Medulla oblongata (tissue), 1 donor: ENCODE measurements around the gene COL6A2.

Experiments
- DNase-seq: peaks from one replicate; pipeline ENCODE4 v3.0.0-alpha.2; 2015; ENCODE audit errors: extremely low spot score

Gene COL6A2

DNA sequence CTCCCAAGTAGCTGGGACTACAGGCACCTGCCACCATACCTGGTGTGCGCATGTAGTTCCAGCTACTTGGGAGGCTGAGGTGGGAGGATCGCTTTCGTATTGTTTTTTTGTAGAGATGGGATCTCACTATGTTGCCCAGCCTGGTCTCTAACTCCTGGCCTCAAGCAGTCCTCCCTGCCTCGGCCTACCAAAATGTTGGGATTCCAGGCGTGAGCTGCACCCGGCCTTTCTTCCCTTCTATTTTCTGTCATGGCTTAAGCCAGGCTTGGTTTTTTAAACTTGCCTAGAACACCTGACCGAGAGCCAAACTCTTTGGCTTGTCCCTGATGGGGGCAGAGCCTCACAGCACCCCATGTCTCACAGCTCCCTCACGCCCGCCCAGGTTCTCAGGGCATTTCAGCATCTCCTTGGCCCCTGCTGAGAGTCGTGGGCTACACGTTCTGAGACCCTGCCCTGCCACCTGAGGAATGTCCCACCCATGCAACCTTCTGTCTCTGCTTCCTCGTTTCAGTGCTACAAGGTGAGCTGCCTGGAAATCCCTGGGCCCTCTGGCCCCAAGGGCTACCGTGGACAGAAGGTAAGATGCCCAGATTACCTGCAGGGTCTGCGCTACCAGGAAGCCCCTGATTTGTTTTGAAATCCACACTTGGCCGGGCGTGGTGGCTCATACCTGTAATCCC lies 15.7 kb downstream of the COL6A2 start:
- no peak for DNase-seq

DNA sequence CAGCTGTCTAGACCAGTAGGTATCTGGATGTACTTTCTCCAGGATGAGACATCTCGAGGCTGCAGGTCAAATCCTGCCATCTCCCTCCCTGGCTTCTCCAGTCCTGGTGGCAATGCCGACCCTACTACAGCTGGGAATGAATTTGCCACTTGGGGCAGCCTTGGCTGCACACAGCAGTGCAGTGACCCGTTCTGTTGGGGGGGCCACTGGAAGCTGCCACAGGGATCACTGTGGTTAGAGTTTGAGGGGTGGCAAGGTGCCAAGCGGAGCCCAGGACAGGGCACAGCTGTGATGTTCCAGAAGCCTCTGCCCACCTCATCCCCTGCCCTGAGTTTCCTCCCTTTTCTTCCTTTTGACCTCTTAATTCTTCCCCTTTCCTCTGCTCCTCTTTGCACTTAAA lies 17.1 kb downstream of the COL6A2 start:
- DNase-seq = no peak

DNA sequence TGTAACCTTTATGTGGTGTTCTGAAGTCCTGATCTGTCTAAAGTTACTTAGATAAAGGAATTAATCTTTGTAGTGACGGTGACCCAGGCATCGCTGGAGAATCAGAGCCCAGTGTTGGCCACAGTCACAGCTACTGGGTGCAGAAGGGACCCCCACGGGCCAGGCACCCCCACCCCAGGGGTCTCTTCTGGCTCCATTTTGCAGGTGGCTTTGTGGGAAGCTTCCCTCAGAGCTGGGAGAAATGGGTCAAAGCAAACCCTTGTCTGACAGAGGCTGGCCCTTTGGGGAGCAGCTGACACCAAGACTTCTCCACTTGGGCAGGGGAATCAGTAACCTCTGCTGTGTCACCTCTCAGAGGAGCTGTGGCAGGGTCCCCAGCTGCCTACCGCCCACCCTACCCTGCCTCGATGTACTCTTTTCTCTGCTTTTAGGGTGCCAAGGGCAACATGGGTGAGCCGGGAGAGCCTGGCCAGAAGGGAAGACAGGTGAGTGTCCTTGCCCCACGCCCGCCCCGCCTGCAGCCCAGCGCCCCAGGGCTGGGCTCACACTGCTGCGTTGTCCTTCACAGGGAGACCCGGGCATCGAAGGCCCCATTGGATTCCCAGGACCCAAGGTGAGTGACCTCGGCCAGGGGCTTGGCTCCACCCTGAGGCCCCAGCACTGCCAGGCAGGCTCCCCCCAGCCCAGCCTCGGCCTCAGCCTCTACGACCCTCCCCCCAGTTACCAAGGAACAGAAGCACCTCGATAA lies 17.7 kb downstream of the COL6A2 start:
- DNase-seq = no peak

DNA sequence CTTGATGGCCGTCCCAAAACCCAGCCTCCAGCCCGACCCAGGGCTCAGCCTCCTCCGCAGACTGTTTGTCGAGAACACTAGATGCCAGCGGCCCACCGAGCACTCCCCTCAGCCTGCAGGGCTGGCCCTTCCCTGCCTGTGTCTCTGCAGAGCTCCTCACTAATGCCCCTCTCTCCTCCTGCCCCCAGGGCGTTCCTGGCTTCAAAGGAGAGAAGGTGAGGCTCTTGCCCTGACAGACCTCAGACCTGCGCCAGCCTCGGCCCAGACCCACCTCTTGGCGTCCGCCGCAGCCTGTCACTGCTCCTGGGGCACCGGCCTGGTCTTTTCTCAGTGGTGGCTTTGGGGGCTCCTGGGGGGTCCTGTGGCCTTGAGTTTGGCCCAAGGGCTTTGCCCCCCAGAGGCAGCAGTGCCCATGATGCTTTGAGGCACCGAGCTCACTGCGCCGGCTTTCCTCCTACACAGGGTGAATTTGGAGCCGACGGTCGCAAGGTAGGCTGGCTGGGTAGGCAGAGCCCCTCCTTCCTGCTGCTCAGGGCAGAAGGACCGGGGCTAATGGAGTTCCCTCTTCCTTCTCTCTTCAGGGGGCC lies 18.4 kb downstream of the COL6A2 start:
- no peak for DNase-seq

DNA sequence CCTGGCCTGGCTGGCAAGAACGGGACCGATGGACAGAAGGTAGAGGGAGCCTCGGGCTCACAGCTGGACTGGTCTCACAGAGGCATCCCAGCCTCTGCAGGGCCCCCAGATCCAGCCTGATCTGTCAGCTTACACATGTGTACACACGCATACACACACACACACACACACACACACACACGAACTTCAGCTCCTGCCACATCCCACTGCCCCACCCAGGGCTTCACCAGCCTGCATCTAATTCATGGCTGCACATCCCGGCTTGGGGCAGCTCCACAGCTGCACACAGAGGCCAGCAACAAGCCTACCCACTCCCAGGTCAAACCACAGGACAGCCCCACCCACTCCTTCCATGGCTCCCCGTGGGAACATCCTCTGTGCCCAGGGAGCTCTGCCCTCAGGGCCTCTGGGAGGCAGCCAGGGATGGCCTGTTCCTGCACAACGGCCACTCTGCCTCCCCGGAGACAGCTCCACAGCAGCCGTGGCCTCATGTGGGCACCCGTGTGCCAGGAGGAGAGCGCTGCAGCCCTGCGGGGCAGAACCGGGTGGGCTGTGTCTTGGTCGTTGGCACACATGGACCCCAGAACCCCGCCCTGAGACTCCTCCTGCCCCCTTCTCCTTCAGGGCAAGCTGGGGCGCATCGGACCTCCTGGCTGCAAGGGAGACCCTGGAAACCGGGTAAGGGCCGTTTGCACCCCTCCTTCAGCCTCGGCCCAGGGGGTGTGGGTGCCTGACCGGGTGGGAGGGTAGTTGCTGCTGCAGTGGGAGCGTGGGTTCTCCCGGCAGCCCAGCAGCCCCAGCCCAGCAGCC lies 19.1 kb downstream of the COL6A2 start:
- DNase-seq = no peak

DNA sequence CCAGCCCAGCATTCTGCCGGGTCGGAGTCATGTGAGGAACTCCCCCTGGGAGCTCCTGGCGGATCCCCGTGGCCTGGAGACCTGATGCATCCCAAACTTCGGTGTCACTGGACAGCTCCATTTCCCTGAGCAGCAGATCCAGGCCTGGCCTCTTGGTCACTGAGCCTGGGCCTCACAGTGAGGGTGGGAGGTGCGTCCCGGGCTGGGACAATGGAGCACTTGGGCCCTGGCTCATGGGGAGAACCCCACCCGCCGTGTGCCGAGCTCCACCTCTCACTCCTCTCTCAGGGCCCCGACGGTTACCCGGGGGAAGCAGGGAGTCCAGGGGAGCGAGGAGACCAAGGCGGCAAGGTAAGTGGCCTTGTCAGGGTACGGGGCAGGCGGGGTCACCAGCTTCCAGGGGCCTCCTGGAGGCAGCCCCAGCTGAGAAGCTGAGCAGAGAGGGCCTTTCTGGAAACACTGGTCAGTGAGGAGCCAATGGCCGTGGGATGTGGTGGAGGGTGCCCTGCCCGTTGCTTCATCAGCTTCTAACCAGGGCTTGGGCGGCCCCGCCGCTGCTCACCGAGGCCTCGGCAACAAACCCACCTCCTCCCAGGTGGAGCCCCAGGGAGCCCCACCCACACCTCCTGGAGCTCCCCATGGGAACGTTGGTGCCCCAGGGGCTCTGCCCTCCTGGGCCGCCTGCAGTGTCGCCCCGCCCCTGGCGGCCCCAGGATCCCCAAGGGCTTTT lies 19.8 kb downstream of the COL6A2 start:
- DNase-seq = no peak

DNA sequence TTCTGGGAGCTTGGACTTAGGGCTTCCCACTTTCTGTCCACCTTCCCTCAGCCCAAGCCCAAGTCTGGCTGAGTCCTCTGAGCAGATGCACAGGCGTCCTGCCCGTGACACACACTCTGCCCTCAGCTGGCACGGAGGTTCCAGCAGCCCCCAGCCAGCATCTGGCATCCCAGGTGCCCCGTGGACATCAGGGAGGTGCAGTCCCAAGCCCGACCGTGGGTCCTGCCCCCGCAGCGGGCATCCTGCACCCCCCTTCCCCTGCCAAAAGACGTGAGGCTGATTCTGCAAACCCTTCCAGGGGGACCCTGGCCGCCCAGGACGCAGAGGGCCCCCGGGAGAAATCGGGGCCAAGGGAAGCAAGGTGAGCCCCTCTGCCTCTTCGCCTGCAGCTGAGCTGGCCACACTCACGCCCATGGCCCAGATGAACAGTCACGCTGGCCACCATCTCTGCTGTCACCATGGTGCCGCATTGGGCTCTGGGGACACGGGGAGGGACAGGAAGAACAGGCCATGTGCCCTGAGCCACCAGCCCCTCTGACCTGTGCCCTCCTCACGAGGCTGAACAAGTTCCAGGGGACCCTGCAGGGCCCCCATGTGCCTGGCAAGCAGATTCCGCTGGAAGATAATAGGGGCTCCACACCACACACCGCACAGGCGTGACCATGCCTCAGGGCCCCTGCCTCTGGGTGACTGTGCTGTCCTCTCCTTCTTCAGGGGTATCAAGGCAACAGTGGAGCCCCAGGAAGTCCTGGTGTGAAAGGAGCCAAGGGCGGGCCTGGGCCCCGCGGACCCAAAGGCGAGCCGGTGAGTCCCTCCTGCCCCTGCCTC lies 20.6 kb downstream of the COL6A2 start:
- no peak for DNase-seq

DNA sequence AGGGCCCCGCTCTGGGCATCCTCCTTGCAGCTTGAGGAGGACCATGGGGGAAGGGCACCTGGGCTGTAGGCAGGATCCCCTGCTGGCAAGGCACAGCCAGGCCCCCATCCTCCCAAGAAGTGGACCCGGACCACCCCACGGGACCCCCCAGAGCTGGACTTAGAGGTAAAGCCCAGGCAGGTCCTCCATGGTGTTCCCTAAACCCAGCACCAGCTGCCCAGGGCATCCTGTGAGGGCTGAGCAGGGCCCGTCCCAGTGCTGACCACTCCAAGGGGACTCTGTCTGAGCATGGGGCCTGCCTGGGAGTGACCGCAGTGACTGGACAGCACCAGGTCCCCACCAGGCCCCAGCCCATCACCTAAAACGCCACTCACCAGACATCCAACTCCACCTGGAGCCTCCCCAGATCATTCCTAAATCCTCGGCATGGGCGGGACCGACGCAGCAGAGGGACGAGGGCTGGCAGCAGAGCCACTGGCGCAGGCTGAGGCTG lies 21.3 kb downstream of the COL6A2 start:
- no peak for DNase-seq

DNA sequence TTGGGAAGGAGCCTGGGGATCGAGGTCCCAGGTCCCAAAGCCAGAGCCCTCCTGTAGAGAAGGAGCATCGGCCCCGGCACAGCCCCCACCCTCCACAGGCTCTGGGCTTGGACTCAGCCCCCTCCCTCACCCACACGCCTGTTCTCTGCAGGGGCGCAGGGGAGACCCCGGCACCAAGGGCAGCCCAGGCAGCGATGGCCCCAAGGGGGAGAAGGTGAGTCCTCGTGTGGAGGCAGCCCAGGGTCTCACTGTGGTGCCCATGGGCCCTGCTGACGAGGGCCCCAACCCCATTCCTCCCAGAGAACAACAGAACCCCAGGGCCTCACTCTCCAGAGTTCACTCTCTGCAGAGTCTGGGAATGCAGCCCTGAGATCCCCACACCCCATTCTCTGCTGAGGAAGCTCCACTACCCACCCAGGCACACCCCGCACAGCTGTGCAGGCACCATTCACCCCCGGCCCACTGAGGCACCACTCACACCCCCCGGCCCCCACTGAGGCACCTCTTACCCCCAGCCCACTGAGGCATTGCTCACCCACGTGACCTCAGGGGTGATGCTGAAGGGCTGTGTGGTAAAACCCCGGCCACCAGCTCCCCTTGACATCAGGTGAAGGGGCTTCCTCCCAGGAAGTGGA lies 21.8 kb downstream of the COL6A2 start:
- DNase-seq = no peak

DNA sequence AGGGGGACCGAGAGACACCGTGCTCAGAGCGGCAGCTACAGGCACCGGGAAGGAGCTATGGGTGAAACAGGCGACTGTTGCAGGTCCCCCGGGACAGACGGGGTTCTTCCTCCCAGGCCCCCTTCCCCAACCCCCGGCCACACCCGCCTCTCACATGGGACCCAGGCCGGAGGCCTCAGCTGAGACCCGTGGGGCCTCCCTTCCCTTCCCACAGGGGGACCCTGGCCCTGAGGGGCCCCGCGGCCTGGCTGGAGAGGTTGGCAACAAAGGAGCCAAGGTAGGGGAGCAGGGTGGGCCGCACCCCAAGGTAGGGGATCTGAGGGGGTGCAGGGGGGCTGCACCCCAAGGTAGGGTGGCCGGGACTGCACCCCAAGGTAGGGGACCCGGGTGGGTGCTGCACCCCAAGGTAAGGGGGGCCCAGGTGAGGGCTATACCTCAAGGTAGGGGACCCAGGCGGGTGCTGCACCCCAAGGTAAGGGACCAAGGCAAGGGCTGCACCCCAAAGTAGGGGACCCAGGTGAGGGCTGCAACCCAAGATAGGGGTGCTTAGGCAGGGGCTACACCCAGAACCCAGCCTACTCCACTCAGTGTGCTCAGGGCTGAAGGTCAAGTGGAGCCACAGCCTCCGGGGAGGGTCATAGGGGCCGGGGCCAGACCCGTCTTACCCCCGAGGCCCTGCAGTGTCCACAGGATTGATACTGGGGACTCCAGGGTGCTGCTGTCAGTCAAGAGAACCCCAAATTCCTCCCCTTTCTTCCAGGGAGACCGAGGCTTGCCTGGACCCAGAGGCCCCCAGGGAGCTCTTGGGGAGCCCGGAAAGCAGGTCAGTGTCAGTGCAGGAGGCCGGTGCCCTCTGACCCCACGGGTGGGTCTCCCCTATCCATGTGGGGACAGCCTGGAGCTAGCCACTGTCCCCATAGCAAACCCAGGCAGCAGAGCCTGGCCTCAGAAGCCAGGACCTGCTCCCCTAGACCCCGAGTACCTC lies 22.7 kb downstream of the COL6A2 start:
- DNase-seq = no peak

DNA sequence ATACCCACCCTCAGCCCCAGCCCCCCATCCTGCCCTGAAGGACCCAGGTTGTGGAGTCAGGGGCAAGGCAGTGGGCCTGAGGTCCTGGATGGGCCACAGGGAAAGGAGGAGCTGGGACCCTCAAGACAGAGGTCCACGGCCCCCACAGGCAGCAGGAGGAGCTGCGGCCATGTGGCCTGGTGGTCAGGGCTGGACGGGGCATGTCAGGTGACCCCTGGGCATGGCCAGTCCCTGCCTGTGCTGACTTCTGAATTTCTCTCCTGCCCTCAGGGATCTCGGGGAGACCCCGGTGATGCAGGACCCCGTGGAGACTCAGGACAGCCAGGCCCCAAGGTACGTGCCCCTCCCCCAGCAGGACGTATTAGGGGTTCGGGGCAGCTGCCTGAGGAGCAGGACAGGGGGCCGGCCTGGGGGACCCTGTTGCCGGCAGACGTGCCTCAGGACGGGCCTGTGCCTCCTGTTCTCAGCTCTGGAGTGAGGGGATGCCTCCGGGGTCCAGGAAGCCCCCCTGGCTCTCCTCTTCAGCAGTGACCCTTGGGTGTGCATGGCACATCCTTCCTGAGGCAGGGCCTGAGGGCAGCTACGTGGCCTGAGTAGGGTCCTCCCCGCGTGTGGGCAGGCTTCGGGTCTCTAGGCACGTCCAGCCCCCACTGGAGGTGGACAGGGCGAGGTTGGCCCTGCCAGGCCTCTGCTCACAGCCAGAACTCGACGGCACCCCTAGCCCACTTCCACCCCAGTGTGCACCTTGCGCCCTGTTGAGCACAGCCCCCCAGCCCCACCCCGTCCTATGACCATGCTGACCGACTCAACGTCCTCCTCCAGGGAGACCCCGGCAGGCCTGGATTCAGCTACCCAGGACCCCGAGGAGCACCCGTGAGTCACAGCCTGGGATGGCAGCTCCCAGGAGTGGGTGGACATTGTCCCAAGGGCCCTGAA lies 23.6 kb downstream of the COL6A2 start:
- no peak for DNase-seq

DNA sequence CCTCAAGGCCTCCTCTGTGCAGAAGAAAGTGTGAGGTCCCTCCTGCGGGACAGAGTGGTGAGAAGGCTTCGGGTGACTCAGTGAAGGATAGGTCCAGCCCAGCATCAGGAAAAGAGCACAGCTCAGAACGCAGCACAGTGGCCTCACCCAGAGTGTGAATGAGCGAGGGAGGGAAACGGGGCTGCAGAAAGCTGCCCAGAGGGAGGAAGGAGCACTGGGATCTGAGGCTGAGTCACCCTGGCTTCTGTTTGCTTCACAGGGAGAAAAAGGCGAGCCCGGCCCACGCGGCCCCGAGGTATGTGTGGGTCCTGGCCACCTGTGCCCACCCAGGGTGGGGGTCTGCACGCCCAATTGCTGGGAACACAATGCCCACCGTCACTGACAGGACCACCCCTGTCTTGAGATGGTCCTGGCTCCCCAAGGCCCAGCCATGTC lies 24.3 kb downstream of the COL6A2 start:
- no peak for DNase-seq

DNA sequence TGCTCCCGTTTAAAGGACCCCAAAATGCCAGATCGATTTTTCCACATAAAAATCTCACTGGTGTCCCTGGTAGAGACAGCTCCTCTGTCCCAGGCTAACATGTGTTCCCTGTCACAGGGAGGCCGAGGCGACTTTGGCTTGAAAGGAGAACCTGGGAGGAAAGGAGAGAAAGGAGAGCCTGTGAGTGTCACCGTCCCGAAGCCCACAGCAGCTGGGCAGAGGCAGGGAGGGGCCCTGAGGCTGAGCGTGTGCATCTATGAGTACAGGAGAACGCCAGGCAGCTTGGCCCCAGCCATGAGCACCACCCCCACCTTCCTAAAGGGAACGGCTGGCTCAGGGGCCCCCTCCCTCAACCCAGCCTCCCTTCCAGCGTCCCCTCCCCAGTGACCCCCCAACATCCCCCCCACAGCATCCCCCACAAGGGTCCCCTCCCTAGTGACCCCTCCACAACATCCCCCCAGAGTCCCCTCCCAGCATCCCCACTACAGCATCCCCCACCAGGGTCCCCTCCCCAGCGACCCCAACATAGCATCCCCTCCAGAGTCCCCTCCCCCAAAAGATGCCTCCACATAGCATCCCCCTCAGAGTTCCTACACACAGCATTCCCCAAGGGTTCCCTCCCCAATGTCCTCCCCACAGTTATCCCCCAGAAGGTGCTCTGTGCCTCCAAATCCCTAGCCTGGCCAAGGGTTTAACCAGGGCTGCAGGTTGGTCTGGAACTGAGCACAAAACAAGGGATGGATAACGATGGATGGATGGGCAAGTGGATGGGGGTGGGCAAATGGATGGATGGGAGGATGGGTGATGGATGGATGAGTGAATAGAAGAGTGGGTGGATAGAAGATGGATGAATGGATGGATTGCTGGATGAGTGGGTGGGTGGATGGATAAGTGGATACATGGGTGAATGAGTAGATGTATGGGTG lies 25.1 kb downstream of the COL6A2 start:
- DNase-seq = no peak

DNA sequence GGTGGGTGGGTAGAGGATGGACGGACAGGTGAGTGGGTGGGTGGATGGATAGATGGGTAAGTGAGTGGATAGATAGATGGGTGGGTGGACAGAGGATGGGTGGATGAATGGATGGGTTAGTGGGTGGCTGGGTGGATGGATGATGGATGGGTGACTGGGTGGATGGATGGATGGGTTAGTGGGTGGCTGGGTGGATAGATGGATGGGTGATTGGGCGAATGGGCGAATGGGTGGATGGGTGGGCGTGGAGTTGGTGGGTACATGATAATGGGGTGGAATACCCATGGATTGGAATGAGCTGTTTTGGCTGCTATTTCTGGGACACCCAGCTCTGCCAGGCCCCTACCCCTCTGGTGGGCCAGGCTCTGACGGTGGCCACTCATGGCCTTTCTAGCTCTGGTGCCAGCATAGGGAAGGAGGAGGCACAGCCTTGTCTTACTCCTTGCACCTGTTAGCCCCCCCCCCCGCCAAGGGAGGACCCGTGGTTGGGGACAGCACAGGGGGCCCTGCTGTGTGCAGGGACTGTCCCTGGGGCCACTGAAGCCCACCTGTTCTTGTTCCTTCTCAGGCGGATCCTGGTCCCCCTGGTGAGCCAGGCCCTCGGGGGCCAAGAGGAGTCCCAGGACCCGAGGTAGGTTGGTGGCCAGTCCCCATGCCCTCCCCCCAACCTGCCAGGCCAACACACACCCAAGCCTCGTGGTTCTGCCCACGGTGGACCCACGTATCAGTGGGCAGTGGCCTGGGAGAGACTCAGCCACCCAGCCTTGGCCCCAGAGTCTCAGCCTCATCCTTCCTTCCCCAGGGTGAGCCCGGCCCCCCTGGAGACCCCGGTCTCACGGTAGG lies 26.4 kb downstream of the COL6A2 start:
- DNase-seq = no peak
